GM06990 (cell line): ENCODE data around the gene GID4.

ENCODE experiments used
- DNase-seq: peaks from one replicate; pipeline ENCODE4 v3.0.0-alpha.2; 2011; ENCODE audit not compliant: insufficient read length; ENCODE audit errors: extremely low read depth
- H3K27me3 ChIP-seq: replicated peaks from 2 replicates; pipeline ENCODE4 v1.6.0; 2011; ENCODE audit warnings: low read length; ENCODE audit not compliant: control insufficient read depth, insufficient read depth
- H3K36me3 ChIP-seq: 2 replicates; pipeline ENCODE4 v1.5.1; 2011; ENCODE audit warnings: low read length; ENCODE audit not compliant: control insufficient read depth, insufficient read depth
- H3K4me3 ChIP-seq: replicated peaks from 2 replicates; pipeline ENCODE4 v1.5.1; 2011; ENCODE audit warnings: low read depth, mild to moderate bottlenecking, control low read depth, low read length
- CTCF ChIP-seq: IDR thresholded peaks from 2 replicates; pipeline ENCODE4 v1.5.1; 2011; ENCODE audit warnings: low read length, control low read depth, mild to moderate bottlenecking, inconsistent platforms; ENCODE audit not compliant: insufficient read depth, poor library complexity, severe bottlenecking

Gene GID4

GRCh38 chr17:18045691-18046350 is 6.6 kb downstream of the GID4 start:
- Histone ChIP-seq H3K27me3 (no peaks in the 10 kb centered on the region), H3K4me3 (no peak overlapping the region), H3K36me3 (no peaks in the 10 kb centered on the region)
- no peak for TF ChIP-seq CTCF
- DNase-seq, result no peak

- peaks cover 10% of the 10 kb centered on the region for H3K36me3 ChIP-seq
- no peak for DNase-seq
- TF ChIP-seq CTCF, result no peak
- no peak overlapping the region for H3K4me3 ChIP-seq
- H3K27me3 ChIP-seq, result no peaks in the 10 kb centered on the region
Observed at GRCh38 chr17:18055597-18055996, 16.4 kb downstream of the GID4 start.

- Histone ChIP-seq H3K4me3 (no peak overlapping the region), H3K36me3 (peaks cover 10% of the 10 kb centered on the region), H3K27me3 (no peaks in the 10 kb centered on the region)
- no peak for TF ChIP-seq CTCF
- no peak for DNase-seq
Observed at GRCh38 chr17:18056214-18056613, 17.0 kb downstream of the GID4 start.

- no peak for TF ChIP-seq CTCF
- H3K27me3 ChIP-seq, result no peaks in the 10 kb centered on the region
- no peak overlapping the region for H3K4me3 ChIP-seq
- DNase-seq, result no peak
- peaks cover 8% of the 10 kb centered on the region for H3K36me3 ChIP-seq
Observed at GRCh38 chr17:18059283-18059682, 20.1 kb downstream of the GID4 start.

GRCh38 chr17:18064053-18064452 is 24.8 kb downstream of the GID4 start:
- Histone ChIP-seq H3K27me3 (no peaks in the 10 kb centered on the region), H3K36me3 (peaks cover 2% of the 10 kb centered on the region), H3K4me3 (no peak overlapping the region)
- DNase-seq, result no peak
- TF ChIP-seq CTCF, result no peak

GRCh38 chr17:18065546-18065945 is 26.3 kb downstream of the GID4 start:
- Histone ChIP-seq H3K36me3 (peaks cover 2% of the 10 kb centered on the region), H3K4me3 (no peak overlapping the region), H3K27me3 (no peaks in the 10 kb centered on the region)
- no peak for DNase-seq
- no peak for TF ChIP-seq CTCF
